ENCODE data around the gene EFCC1. TPM values are rescaled to one million over a fixed set of nuclear protein-coding genes. Genes with fewer than 3 reads are reported as not detected.

Gene EFCC1
- total RNA-seq, 1 donor from 2014 or later = 0.67 TPM

DNA sequence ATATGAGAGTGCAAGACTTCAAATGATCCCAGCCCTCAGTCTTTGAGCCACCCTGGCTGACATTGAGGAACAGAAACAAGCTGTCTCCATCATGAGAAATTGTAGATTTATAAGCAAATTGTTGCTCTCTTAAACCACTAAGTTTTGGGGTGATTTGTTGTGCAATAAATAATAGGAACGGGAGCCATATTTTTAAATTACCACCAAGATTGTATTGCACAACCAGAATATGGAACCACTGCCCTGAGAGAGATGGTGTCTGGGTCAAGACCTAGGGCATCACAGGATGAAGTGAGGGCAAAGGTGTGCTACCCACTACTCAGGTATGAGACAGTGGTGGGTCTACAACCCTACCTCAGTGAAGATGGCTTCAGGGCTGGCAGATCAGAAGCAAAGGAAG lies 4.9 kb upstream of the EFCC1 start:
- peaks cover 77% of the 10 kb centered on the region for H3K27me3 Mint-ChIP-seq (ENCODE audit: low read depth)
- peaks cover 5% of the 10 kb centered on the region for H3K9me3 Mint-ChIP-seq
- H3K36me3 Mint-ChIP-seq = no peaks in the 10 kb centered on the region
- TF ChIP-seq, protein P1, sequence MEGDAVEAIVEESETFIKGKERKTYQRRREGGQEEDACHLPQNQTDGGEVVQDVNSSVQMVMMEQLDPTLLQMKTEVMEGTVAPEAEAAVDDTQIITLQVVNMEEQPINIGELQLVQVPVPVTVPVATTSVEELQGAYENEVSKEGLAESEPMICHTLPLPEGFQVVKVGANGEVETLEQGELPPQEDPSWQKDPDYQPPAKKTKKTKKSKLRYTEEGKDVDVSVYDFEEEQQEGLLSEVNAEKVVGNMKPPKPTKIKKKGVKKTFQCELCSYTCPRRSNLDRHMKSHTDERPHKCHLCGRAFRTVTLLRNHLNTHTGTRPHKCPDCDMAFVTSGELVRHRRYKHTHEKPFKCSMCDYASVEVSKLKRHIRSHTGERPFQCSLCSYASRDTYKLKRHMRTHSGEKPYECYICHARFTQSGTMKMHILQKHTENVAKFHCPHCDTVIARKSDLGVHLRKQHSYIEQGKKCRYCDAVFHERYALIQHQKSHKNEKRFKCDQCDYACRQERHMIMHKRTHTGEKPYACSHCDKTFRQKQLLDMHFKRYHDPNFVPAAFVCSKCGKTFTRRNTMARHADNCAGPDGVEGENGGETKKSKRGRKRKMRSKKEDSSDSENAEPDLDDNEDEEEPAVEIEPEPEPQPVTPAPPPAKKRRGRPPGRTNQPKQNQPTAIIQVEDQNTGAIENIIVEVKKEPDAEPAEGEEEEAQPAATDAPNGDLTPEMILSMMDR (IDR thresholded peaks at IDR 0.05; ENCODE audit: unreplicated experiment) = no peak
- no peak overlapping the region for H3K27ac Mint-ChIP-seq
- H3K4me1 Mint-ChIP-seq = peaks cover 21% of the 10 kb centered on the region
- no peak overlapping the region for H3K4me3 Mint-ChIP-seq
- DNase-seq (ENCODE audit: low spot score in 2 of 2, unreplicated experiment in 2 of 2) = no peak

- Mint-ChIP-seq H3K4me1 (peaks cover 21% of the 10 kb centered on the region), H3K27me3 (ENCODE audit: low read depth) (peaks cover 73% of the 10 kb centered on the region), H3K36me3 (no peaks in the 10 kb centered on the region), H3K4me3 (no peak overlapping the region), H3K9me3 (peaks cover 5% of the 10 kb centered on the region), H3K27ac (no peak overlapping the region)
- DNase-seq (ENCODE audit: low spot score in 2 of 2, unreplicated experiment in 2 of 2) = no peak
- TF ChIP-seq, protein P1 (IDR thresholded peaks at IDR 0.05; ENCODE audit: unreplicated experiment) = no peak
Measured at GRCh38 chr3:128996726-128997125, 4.4 kb upstream of the EFCC1 start.

DNA sequence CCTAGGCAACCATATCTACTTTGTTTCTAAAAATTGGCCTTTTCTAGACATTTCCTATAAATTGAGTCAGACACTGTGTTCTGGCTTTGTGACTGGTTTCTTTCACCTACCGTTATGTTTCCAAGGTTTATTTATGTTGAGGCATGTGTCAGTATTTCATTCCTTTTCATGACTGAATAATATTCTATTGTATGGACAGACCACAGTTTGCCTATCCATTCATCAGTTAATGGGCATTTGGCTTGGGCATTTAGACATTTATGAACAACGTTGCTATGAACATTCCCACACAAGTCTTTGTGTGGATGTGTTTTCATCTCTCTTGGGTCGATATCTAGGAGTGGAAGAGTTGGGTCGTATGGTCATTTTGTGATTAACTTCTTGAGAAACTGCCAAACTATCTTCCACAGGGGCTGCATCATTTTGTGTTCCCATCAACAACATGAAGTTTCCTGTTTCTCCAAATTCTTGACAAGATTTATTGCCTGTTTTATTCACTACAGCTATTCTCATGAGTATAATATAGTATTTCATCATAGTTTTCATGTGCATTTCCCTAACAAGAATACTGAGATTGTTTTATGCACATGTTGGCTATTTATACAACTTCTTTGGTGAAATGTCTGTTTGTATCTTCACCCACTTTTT lies 3.5 kb upstream of the EFCC1 start:
- Mint-ChIP-seq H3K4me3 (no peak overlapping the region), H3K9me3 (peaks cover 5% of the 10 kb centered on the region), H3K36me3 (no peaks in the 10 kb centered on the region), H3K27me3 (ENCODE audit: low read depth) (peaks cover 78% of the 10 kb centered on the region), H3K27ac (no peak overlapping the region), H3K4me1 (peaks cover 24% of the 10 kb centered on the region)
- TF ChIP-seq, protein P1 (IDR thresholded peaks at IDR 0.05; ENCODE audit: unreplicated experiment) = no peak
- DNase-seq (ENCODE audit: low spot score in 2 of 2, unreplicated experiment in 2 of 2) = no peak

GRCh38 chr3:128998561-128998960 lies 2.5 kb upstream of the EFCC1 start:
- Mint-ChIP-seq H3K27me3 (ENCODE audit: low read depth) (peaks cover 80% of the 10 kb centered on the region), H3K36me3 (no peaks in the 10 kb centered on the region), H3K9me3 (peaks cover 5% of the 10 kb centered on the region), H3K4me3 (no peak overlapping the region), H3K4me1 (peaks cover 16% of the 10 kb centered on the region), H3K27ac (no peak overlapping the region)
- no peak for DNase-seq (ENCODE audit: low spot score in 2 of 2, unreplicated experiment in 2 of 2)
- TF ChIP-seq, protein P1 (IDR thresholded peaks at IDR 0.05; ENCODE audit: unreplicated experiment) = no peak

- Mint-ChIP-seq H3K4me1 (peaks cover 14% of the 10 kb centered on the region), H3K27ac (no peak overlapping the region), H3K4me3 (no peak overlapping the region), H3K27me3 (ENCODE audit: low read depth) (peaks cover 83% of the 10 kb centered on the region), H3K9me3 (peaks cover 5% of the 10 kb centered on the region), H3K36me3 (no peaks in the 10 kb centered on the region)
- DNase-seq (ENCODE audit: low spot score in 2 of 2, unreplicated experiment in 2 of 2) = no peak
- TF ChIP-seq, protein P1 (IDR thresholded peaks at IDR 0.05; ENCODE audit: unreplicated experiment) = no peak
Measured at GRCh38 chr3:128999102-128999501, 2.0 kb upstream of the EFCC1 start.

DNA sequence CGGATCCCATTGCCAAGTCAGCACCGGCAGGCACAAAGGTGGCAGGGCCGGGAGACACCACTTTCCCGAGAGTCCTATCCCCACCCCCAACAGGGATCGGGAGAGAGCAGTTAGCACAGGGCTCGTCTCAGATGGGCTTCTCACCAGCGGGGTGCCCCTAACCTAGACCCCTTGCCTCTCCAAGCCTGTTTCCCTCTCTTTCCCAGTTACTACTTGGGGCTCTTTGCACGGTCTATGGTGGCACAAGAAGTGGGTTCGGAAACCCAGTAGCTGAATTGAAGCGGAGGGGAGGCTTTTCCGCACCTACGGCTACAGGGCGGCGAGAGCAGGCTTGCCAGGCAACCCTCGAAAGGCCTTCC lies 383 bp upstream of the EFCC1 start:
- Mint-ChIP-seq H3K27me3 (ENCODE audit: low read depth) (peaks cover 89% of the 10 kb centered on the region), H3K27ac (no peak overlapping the region), H3K4me3 (peak overlapping the region; percentile 63), H3K9me3 (peaks cover 5% of the 10 kb centered on the region), H3K4me1 (peaks cover 11% of the 10 kb centered on the region), H3K36me3 (no peaks in the 10 kb centered on the region)
- TF ChIP-seq, protein P1 (IDR thresholded peaks at IDR 0.05; ENCODE audit: unreplicated experiment) = no peak
- no peak for DNase-seq (ENCODE audit: low spot score in 2 of 2, unreplicated experiment in 2 of 2)
